K562 (cell line): Measurements from ENCODE around the gene TOP3A. TPM values are rescaled to one million over a fixed set of nuclear protein-coding genes. Genes with fewer than 3 reads are reported as not detected.

Source experiments
- AFF1 ChIP-seq, 2 experiments: fragments of 450-650 bp; IDR thresholded peaks; 2 replicates each; pipeline ENCODE4 v1.6.1; 2018; ENCODE audit warnings: mild to moderate bottlenecking in 2 of 2, low read depth in 1 of 2; ENCODE audit not compliant: partially characterized antibody in 2 of 2
- CBX8 ChIP-seq: fragments of 200-600 bp; sonication (generic); IDR thresholded peaks from 2 replicates; pipeline ENCODE4 v1.6.1; 2012; ENCODE audit warnings: borderline replicate concordance, mixed run types, low read depth, mild to moderate bottlenecking, moderate library complexity, mixed read lengths, low read length, control low read depth, inconsistent platforms; ENCODE audit not compliant: poor library complexity, severe bottlenecking; ENCODE audit errors: extremely low read depth
- GABPA ChIP-seq: fragments of 200-800 bp; sonication (Bioruptor generic); conservative IDR thresholded peaks from 2 replicates; pipeline ENCODE4 v1.6.1; 2016; ENCODE audit warnings: low read depth, missing genetic modification characterization, missing compliant biosample characterization
- HDAC1 ChIP-seq, 2 experiments: fragments of 450-650 bp; IDR thresholded peaks; 2 replicates each; pipeline ENCODE4 v1.6.1; 2016 to 2017; ENCODE audit warnings: inconsistent platforms in 1 of 2, mild to moderate bottlenecking in 1 of 2, moderate library complexity in 1 of 2
- MCM3 ChIP-seq: fragments of 450-650 bp; IDR thresholded peaks from 2 replicates; pipeline ENCODE4 v1.6.1; 2016
- NRF1 ChIP-seq, 2 experiments: fragments of 450-650 bp; IDR thresholded peaks in 1 of 2; conservative IDR thresholded peaks in 1 of 2; 2 replicates each; pipeline ENCODE4 v1.6.1; 2014; ENCODE audit warnings: mild to moderate bottlenecking in 2 of 2
- ZBTB1 ChIP-seq: sonication (generic); formaldehyde crosslinking; IDR thresholded peaks from 2 replicates; pipeline ENCODE4 v1.8.1; 2023; ENCODE audit warnings: missing genetic modification reagents, low read depth, mild to moderate bottlenecking, borderline replicate concordance
- ZNF347 ChIP-seq: fragments of 450-650 bp; formaldehyde crosslinking; IDR thresholded peaks from 2 replicates; pipeline ENCODE4 v1.4.0; 2020; ENCODE audit warnings: low read depth, mild to moderate bottlenecking, moderate library complexity
- ZNF436 ChIP-seq: fragments of 250-450, 450-650 bp; sonication (Bioruptor Pico); formaldehyde crosslinking; IDR thresholded peaks from 2 replicates; pipeline ENCODE4 v1.7.0; 2020; ENCODE audit warnings: mild to moderate bottlenecking
- polyA plus RNA-seq, 8 experiments: library from polyadenylated mRNA; depleted of rRNA in 4 of 8; stranded (reverse) in 5 of 8; unstranded in 3 of 8; fragments of >200 nt; fragmentation: Nextera tagmentation in 2 of 8; fragmentation: Illumina TruSeq in 1 of 8; extraction: Ambion mirVana in 2 of 8; extraction: Trizol in 1 of 8; gene quantifications; 2 replicates each; pipeline versions ENCODE4 v1.2.1 to v1.2.3, GENCODE V29; 2011 to 2014; ENCODE audit warnings: inconsistent platforms in 1 of 8, missing spikeins in 1 of 8
- total RNA-seq, 7 experiments: library from RNA; depleted of rRNA in 6 of 7; stranded (reverse); fragments of >200 nt in 6 of 7; fragmentation: Illumina TruSeq in 2 of 7; extraction: Trizol in 2 of 7; gene quantifications; 2 replicates each; pipeline versions ENCODE4 v1.2.1 to v1.2.3, GENCODE V29; 2011 to 2021; ENCODE audit warnings: low replicate concordance in 1 of 7
- TF ChIP-seq, protein P1 (sequence below): fragments of 450-650 bp; IDR thresholded peaks from 2 replicates; pipeline ENCODE4 v1.6.1; 2016; ENCODE audit warnings: mild to moderate bottlenecking, moderate library complexity

The TOP3A gene
- total and polyA plus RNA-seq, 9 of the 15 experiments (the other 6 are each of a cell fraction or from before 2014, with no cell fraction given), result 5.2 to 49.7 (median 24.7) TPM

DNA sequence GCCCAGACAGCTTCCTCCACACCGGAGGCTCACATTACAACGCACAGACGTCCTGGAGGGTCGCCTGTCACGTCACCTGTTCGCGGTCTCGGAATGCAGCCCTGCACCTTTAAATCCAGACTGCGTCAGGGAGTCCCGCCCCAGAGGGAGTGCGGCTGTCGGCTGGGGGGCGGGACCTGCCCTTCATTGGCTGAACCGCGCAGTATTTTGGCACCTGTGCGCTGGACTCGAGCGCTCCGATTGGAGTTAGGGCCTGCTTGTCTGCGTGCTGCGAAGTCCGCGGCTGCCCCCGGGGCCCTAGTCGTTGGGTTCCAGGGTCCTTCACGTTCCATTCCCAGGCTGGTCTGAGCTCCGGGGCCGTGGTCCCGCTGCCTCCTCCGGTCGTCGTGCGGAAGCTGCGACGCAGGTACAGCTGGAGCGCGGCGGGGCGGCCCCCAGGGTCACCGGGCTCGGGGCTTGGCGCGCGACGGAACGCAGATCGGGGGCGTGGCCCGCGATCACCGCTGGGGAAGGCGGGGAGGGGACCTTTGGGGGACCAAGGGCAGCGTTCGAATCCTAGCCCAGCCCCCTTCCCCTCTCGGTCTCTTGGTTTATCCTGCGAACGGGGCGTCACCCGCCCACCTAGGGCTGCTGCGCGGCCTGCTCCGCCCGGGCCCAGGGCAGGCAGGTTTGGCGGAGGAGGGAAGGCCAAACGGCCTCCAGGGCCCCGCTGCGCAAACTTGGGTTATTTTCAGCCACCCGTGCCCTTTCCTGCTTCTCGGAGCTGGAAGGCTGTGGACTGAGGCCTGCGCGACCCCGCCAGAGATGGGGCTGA is 54.3 kb downstream of the TOP3A start, which contains the start of gene MIEF2 (continued):
- TF ChIP-seq, protein P1, sequence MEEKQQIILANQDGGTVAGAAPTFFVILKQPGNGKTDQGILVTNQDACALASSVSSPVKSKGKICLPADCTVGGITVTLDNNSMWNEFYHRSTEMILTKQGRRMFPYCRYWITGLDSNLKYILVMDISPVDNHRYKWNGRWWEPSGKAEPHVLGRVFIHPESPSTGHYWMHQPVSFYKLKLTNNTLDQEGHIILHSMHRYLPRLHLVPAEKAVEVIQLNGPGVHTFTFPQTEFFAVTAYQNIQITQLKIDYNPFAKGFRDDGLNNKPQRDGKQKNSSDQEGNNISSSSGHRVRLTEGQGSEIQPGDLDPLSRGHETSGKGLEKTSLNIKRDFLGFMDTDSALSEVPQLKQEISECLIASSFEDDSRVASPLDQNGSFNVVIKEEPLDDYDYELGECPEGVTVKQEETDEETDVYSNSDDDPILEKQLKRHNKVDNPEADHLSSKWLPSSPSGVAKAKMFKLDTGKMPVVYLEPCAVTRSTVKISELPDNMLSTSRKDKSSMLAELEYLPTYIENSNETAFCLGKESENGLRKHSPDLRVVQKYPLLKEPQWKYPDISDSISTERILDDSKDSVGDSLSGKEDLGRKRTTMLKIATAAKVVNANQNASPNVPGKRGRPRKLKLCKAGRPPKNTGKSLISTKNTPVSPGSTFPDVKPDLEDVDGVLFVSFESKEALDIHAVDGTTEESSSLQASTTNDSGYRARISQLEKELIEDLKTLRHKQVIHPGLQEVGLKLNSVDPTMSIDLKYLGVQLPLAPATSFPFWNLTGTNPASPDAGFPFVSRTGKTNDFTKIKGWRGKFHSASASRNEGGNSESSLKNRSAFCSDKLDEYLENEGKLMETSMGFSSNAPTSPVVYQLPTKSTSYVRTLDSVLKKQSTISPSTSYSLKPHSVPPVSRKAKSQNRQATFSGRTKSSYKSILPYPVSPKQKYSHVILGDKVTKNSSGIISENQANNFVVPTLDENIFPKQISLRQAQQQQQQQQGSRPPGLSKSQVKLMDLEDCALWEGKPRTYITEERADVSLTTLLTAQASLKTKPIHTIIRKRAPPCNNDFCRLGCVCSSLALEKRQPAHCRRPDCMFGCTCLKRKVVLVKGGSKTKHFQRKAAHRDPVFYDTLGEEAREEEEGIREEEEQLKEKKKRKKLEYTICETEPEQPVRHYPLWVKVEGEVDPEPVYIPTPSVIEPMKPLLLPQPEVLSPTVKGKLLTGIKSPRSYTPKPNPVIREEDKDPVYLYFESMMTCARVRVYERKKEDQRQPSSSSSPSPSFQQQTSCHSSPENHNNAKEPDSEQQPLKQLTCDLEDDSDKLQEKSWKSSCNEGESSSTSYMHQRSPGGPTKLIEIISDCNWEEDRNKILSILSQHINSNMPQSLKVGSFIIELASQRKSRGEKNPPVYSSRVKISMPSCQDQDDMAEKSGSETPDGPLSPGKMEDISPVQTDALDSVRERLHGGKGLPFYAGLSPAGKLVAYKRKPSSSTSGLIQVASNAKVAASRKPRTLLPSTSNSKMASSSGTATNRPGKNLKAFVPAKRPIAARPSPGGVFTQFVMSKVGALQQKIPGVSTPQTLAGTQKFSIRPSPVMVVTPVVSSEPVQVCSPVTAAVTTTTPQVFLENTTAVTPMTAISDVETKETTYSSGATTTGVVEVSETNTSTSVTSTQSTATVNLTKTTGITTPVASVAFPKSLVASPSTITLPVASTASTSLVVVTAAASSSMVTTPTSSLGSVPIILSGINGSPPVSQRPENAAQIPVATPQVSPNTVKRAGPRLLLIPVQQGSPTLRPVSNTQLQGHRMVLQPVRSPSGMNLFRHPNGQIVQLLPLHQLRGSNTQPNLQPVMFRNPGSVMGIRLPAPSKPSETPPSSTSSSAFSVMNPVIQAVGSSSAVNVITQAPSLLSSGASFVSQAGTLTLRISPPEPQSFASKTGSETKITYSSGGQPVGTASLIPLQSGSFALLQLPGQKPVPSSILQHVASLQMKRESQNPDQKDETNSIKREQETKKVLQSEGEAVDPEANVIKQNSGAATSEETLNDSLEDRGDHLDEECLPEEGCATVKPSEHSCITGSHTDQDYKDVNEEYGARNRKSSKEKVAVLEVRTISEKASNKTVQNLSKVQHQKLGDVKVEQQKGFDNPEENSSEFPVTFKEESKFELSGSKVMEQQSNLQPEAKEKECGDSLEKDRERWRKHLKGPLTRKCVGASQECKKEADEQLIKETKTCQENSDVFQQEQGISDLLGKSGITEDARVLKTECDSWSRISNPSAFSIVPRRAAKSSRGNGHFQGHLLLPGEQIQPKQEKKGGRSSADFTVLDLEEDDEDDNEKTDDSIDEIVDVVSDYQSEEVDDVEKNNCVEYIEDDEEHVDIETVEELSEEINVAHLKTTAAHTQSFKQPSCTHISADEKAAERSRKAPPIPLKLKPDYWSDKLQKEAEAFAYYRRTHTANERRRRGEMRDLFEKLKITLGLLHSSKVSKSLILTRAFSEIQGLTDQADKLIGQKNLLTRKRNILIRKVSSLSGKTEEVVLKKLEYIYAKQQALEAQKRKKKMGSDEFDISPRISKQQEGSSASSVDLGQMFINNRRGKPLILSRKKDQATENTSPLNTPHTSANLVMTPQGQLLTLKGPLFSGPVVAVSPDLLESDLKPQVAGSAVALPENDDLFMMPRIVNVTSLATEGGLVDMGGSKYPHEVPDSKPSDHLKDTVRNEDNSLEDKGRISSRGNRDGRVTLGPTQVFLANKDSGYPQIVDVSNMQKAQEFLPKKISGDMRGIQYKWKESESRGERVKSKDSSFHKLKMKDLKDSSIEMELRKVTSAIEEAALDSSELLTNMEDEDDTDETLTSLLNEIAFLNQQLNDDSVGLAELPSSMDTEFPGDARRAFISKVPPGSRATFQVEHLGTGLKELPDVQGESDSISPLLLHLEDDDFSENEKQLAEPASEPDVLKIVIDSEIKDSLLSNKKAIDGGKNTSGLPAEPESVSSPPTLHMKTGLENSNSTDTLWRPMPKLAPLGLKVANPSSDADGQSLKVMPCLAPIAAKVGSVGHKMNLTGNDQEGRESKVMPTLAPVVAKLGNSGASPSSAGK, result peak; percentile 48
- no peak for TF ChIP-seq ZNF436 (CRISPR knock-in tag)
- no peak for TF ChIP-seq MCM3
- no peak for TF ChIP-seq GABPA (tag)
- TF ChIP-seq HDAC1 (IDR thresholded peaks at IDR 0.05), result 0 out of 4 replicates have a peak, but pooled peaks of 1 of the 2 experiments have one; percentile 28
- TF ChIP-seq NRF1 (conservative IDR thresholded peaks at IDR 0.05 in 1 of 2, IDR thresholded peaks at IDR 0.05 in 1 of 2), result peak; percentile 77 to 80
- TF ChIP-seq ZNF347 (CRISPR knock-in tag), result no peak
- no peak for TF ChIP-seq CBX8
- no peak for TF ChIP-seq AFF1 (IDR thresholded peaks at IDR 0.05; ENCODE audit: low read depth in 1 of 2, partially characterized antibody in 2 of 2)
- TF ChIP-seq ZBTB1, result no peak
